GM20000 (cell line): ENCODE results near the gene LRPAP1.
"Not testable (repeated sequence)": the region's sequence is repeated elsewhere in the genome, so short reads cannot be mapped to it uniquely, and the experiment has no call there.

Experiments
- DNase-seq: peaks from one replicate; pipeline ENCODE4 v3.0.0; 2012; ENCODE audit warnings: low spot score
- CTCF ChIP-seq: IDR thresholded peaks from 2 replicates; pipeline ENCODE4 v1.5.1; 2012; ENCODE audit warnings: mild to moderate bottlenecking, control low read depth; ENCODE audit errors: extremely low read depth, missing control alignments

The LRPAP1 gene

GRCh38 chr4:3463556-3464348 is 68.5 kb downstream of the LRPAP1 start:
- DNase-seq, result no peak
- no peak for TF ChIP-seq CTCF

GRCh38 chr4:3462790-3463415 is 69.3 kb downstream of the LRPAP1 start, which contains the start of gene DOK7:
Gene DOK7 (plus strand): TSS chr4:3463306. CDS start chr4:3463376, 70 bp downstream.
- DNase-seq, result no peak
- TF ChIP-seq CTCF, result no peak

- no peak for TF ChIP-seq CTCF
- DNase-seq, result no peak
These were observed 69.9 kb downstream of the LRPAP1 start for GRCh38 chr4:3462321-3462789.

DNA sequence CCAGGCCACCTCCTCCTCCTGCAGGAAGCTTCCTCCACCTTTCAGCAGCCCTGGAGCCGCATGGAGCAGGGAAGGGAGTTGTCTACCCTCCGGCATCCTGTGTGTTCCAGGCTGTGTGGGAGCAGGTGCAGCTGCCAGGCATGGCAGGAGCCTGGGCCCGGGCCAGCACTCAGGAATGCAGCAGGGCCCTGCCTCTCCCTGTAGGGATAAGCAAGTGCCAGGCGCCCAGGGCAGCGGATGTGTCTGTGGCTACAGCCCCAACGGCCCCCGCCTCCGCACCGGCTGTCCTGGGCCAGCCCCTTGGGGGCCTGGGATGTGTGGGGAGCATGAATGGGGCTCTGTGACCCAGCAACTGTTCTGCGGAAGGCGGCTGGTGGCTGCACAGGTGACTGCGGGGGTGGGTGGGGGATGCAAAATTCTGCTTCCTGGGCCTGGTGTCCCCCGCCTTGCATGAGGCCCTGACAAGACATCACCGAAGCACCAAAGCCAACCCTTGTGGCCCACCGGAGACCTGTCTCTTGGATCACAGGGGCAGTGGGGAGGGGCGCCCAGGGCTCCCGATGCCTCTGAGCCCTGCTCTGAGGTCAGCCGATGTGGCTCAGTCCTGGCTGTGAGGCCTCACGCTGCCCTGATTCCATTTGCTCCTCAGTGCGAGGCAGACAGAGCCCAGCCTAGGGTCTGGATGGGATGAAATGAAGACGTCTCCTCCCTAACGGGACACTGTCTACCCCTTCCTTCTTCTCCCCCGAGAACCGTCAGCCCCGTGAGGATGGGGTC is 70.5 kb downstream of the LRPAP1 start:
- TF ChIP-seq CTCF, result no peak
- no peak for DNase-seq

DNA sequence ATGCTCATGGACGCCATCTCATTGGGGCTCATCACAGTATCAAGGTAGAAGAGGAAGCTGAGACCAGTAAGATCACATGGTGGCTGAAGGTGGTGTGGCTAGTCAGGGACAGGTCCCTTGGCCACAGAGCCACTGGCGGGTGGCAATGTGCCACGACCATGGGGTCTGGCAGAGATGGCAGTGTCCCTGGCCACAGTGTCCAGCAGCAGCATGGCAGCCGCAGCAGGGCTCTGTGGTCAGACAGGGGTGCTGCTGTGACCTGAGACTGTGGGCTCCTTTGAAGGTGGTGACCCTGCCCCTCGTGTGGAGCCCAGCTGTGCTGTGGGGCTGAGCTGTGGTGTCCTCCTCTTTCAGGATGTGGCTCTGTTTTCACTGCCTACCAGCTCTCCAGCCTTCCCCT is 71.3 kb downstream of the LRPAP1 start:
- TF ChIP-seq CTCF, result no peak
- DNase-seq, result no peak

GRCh38 chr4:3459156-3459555 is 73.1 kb downstream of the LRPAP1 start:
- not testable (repeated sequence) for DNase-seq

- TF ChIP-seq CTCF, result no peak
- DNase-seq, result no peak
These were observed 73.9 kb downstream of the LRPAP1 start for GRCh38 chr4:3458371-3458770.

DNA sequence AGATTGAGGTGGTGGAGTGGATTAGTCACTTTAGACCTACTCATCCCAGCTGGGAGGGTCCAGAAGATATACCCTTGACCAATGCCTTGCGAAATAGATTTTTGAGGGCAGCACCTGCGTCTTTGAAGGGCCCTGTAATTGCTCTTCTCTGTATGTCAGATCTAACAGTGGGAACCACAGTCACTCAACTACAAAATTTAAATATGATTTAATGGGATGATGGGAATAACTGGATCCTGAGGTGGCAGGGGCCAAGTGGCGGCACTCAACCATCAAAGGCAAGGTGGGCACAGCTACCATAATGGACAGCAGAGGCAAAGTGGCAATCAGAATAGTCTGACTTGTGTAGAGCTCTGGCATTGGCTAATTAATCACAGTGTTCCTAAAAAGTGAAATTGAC is 76.6 kb downstream of the LRPAP1 start:
- not testable (repeated sequence) for DNase-seq
